MV-4-11 (cell line): ENCODE measurements around the gene RALGDS.
"Not testable (repeated sequence)": the region's sequence is repeated elsewhere in the genome, so short reads cannot be mapped to it uniquely, and the experiment has no call there.

Source experiments
- DNase-seq: peaks from one replicate; lab custom pipeline; 2025; lab: John Stamatoyannopoulos, UW

The RALGDS gene

GRCh38 chr9:133067813-133068212 is 53.2 kb downstream of the RALGDS start:
- no peak for DNase-seq

- no peak for DNase-seq
Observed at GRCh38 chr9:133067006-133067405, 54.0 kb downstream of the RALGDS start.

- no peak for DNase-seq
Observed at GRCh38 chr9:133066181-133066983, 54.7 kb downstream of the RALGDS start.

GRCh38 chr9:133065070-133065388 is 56.0 kb downstream of the RALGDS start:
- DNase-seq, result no peak

GRCh38 chr9:133064241-133065069 is 56.6 kb downstream of the RALGDS start:
- no peak for DNase-seq

GRCh38 chr9:133063500-133064231 is 57.4 kb downstream of the RALGDS start:
- DNase-seq, result no peak

- no peak for DNase-seq
Observed at GRCh38 chr9:133063159-133063499, 57.9 kb downstream of the RALGDS start.

GRCh38 chr9:133062569-133062968 is 58.5 kb downstream of the RALGDS start:
- DNase-seq, result peak; percentile 16

GRCh38 chr9:133061764-133062145 is 59.3 kb downstream of the RALGDS start, which contains the start of gene CEL:
TSS of gene CEL (plus strand) at chr9:133061981. CDS start at chr9:133062003, 22 bp downstream.
- not testable (repeated sequence) for DNase-seq

- not testable (repeated sequence) for DNase-seq
Observed at GRCh38 chr9:133061019-133061763, 59.8 kb downstream of the RALGDS start.

GRCh38 chr9:133060417-133060841 is 60.6 kb downstream of the RALGDS start:
- DNase-seq, result no peak

- DNase-seq, result no peak
Observed at GRCh38 chr9:133059623-133060022, 61.4 kb downstream of the RALGDS start.

GRCh38 chr9:133058550-133059320 is 62.3 kb downstream of the RALGDS start:
- DNase-seq, result peak; percentile 18

- no peak for DNase-seq
Observed at GRCh38 chr9:133058071-133058470, 63.0 kb downstream of the RALGDS start.

- DNase-seq, result no peak
Observed at GRCh38 chr9:133057553-133057952, 63.5 kb downstream of the RALGDS start.

GRCh38 chr9:133057006-133057405 is 64.0 kb downstream of the RALGDS start:
- no peak for DNase-seq

- DNase-seq, result no peak
Observed at GRCh38 chr9:133056533-133056932, 64.5 kb downstream of the RALGDS start.

- no peak for DNase-seq
Observed at GRCh38 chr9:133055788-133056420, 65.1 kb downstream of the RALGDS start.

- no peak for DNase-seq
Observed at GRCh38 chr9:133054966-133055365, 66.1 kb downstream of the RALGDS start.

GRCh38 chr9:133054194-133054890 is 66.7 kb downstream of the RALGDS start:
- DNase-seq, result no peak
